ENCODE data around the gene GPX4. TPM values are rescaled to one million over a fixed set of nuclear protein-coding genes. Genes with fewer than 3 reads are reported as not detected.

GPX4 gene
- total and polyA plus RNA-seq, 2 of the 13 experiments (the other 11 are each of a cell fraction or from before 2014, with no cell fraction given): 535 to 613 TPM

DNA sequence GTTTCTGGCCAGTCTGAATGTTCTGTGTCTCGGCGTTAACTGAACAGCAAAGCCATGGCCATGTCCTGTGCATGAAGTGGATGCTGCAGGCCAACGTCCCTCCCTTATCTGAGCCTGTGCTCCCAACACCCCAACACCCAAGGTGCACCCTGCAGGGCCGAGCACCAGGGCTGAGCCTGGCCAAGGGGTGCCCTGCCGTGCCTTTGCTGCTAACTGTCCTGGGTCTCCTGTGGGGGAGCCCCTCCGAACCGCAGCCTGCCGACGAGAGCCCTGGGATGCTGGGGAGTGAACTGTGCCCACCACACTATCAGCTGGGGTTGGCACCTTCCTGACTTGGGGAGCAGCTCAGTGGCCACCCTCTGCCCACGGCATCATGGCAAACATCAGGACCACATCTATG is 17.6 kb downstream of the GPX4 start (continued):
- TF ChIP-seq, protein P1, sequence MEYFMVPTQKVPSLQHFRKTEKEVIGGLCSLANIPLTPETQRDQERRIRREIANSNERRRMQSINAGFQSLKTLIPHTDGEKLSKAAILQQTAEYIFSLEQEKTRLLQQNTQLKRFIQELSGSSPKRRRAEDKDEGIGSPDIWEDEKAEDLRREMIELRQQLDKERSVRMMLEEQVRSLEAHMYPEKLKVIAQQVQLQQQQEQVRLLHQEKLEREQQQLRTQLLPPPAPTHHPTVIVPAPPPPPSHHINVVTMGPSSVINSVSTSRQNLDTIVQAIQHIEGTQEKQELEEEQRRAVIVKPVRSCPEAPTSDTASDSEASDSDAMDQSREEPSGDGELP (IDR thresholded peaks at IDR 0.05; ENCODE audit: borderline replicate concordance, low read depth): no peak
- TF ChIP-seq XRCC5 (optimal IDR thresholded peaks at IDR 0.05; ENCODE audit: low read length) (no peak), ZNF143 (CRISPR knock-in tag; IDR thresholded peaks at IDR 0.05) (no peak)

DNA sequence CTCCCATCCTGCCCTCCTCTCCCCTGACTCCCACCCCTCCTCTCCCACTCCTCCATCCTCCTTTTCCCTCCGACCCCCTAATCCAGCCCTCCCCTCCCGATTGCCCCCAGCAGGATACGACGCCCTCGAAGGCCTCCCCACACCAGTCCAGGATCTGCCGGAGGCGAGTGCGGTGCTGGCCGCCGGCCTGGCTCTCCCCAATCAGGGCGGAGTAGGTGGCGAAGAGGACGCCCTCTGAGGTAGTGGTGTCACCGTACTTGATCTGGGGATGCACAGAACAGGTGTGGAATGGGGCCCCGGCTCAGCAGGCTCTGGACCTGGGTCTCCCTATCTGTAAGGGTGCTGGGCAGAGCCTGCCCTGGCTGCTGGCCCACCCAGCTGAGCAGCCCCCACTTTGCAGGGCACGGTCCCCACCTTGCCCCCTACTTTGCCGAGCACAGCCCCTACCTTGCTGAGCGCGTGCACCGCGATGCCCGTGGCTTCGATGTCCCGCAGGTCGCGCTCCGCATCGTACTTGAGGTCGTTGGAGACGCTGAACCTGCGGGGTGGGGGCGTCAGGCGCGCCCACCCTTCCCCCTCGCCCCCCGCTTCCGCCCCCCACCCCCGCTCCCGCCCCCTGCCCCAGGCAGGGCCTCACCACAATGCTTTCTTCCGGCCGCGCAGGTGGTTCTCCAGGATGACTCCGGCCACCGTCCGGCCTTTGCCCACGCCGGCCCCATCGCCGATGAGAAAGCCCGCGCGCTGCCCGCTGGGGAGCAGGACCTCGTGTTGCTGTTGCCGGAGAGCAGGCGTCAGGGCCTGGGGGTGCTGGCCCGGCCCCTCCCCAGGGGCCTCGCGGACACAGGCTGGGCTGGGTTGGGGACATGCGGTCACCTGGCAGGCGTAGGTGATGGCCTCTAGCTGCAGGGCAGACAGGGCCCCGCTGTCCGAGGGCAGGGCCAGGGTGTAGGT is 18.5 kb downstream of the GPX4 start:
- DNase-seq (ENCODE audit: low spot score) (no peak), ATAC-seq (no peak), FAIRE-seq (no peak)
- H3K4me3 ChIP-seq (replicated peaks in 1 of 3; ENCODE audit: insufficient read depth in 1 of 3, low read depth in 2 of 3, low read length in 3 of 3): no peak overlapping the region
- H2AFZ ChIP-seq (ENCODE audit: low read length): no peak overlapping the region
- H3K4me1 ChIP-seq (ENCODE audit: insufficient read depth, low read length): no peaks in the 10 kb centered on the region
- WGBS (ENCODE audit: low lambda C conversion rate): 96% methylated on average over 56 of the region's 63 CpGs
- no peaks in the 10 kb centered on the region; a peak in 1 of 5 replicates for H3K27me3 ChIP-seq (ENCODE audit: control insufficient read depth in 1 of 2, insufficient read depth in 2 of 2, low read length in 2 of 2)
- no peaks in the 10 kb centered on the region for H3K79me2 ChIP-seq (ENCODE audit: insufficient read depth, low read length)
- H3K9ac ChIP-seq (ENCODE audit: insufficient read depth, low read depth, low read length): no peak overlapping the region
- no TSS peak for BruUV-seq (replicated peaks)
- intact Hi-C loops (cut with micrococcal nuclease; ENCODE audit: unreplicated experiment): no loop called here
- POLR2A ChIA-PET: interaction anchor here (1.2 kb wide), 1 partner anchor 8 kb away, joined by 5 read pairs; no protein-coding TSS in a partner anchor
- CTCF ChIA-PET (ENCODE audit: low intra/inter-chr PET ratio, low total read pairs): no interaction called here
- in situ Hi-C loops (cut with HindIII; ENCODE audit: extremely low pct_ligation_motif_present, low pct_unique_long_range_greater_than_20kb): no loop called here
- no peaks in the 10 kb centered on the region for H4K20me1 ChIP-seq (ENCODE audit: insufficient read depth, low read length)
- no peak overlapping the region for H3K27ac ChIP-seq (ENCODE audit: extremely low read length, insufficient read depth, low read length)
- TF ChIP-seq, protein P2, sequence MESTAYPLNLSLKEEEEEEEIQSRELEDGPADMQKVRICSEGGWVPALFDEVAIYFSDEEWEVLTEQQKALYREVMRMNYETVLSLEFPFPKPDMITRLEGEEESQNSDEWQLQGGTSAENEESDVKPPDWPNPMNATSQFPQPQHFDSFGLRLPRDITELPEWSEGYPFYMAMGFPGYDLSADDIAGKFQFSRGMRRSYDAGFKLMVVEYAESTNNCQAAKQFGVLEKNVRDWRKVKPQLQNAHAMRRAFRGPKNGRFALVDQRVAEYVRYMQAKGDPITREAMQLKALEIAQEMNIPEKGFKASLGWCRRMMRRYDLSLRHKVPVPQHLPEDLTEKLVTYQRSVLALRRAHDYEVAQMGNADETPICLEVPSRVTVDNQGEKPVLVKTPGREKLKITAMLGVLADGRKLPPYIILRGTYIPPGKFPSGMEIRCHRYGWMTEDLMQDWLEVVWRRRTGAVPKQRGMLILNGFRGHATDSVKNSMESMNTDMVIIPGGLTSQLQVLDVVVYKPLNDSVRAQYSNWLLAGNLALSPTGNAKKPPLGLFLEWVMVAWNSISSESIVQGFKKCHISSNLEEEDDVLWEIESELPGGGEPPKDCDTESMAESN (CRISPR knock-in tag; conservative IDR thresholded peaks at IDR 0.05): no peak
- TF ChIP-seq ZBTB7B (CRISPR knock-in tag; IDR thresholded peaks at IDR 0.05) (no peak), ZNF317 (CRISPR knock-in tag; IDR thresholded peaks at IDR 0.05) (no peak), ZFP41 (CRISPR knock-in tag; IDR thresholded peaks at IDR 0.05; ENCODE audit: borderline replicate concordance) (no peak), YY1 (IDR thresholded peaks at IDR 0.05; ENCODE audit: insufficient read depth, insufficient replicate concordance, low read depth, low read length) (no peak), ZNF709 (CRISPR knock-in tag; IDR thresholded peaks at IDR 0.05) (no peak), TRIM24 (CRISPR knock-in tag; IDR thresholded peaks at IDR 0.05) (no peak), SNAI1 (CRISPR knock-in tag; IDR thresholded peaks at IDR 0.05; ENCODE audit: borderline replicate concordance) (no peak), GATA4 (IDR thresholded peaks at IDR 0.05; ENCODE audit: borderline replicate concordance, low read depth) (no peak), ZNF850 (CRISPR knock-in tag; conservative IDR thresholded peaks at IDR 0.05) (no peak)
- TF ChIP-seq, protein P3, sequence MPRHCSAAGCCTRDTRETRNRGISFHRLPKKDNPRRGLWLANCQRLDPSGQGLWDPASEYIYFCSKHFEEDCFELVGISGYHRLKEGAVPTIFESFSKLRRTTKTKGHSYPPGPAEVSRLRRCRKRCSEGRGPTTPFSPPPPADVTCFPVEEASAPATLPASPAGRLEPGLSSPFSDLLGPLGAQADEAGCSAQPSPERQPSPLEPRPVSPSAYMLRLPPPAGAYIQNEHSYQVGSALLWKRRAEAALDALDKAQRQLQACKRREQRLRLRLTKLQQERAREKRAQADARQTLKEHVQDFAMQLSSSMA (CRISPR knock-in tag; IDR thresholded peaks at IDR 0.05): no peak
- TF ChIP-seq, protein P4, sequence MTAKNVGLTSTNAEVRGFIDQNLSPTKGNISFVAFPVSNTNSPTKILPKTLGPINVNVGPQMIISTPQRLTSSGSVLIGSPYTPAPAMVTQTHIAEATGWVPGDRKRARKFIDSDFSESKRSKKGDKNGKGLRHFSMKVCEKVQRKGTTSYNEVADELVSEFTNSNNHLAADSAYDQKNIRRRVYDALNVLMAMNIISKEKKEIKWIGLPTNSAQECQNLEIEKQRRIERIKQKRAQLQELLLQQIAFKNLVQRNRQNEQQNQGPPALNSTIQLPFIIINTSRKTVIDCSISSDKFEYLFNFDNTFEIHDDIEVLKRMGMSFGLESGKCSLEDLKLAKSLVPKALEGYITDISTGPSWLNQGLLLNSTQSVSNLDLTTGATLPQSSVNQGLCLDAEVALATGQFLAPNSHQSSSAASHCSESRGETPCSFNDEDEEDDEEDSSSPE (CRISPR knock-in tag; IDR thresholded peaks at IDR 0.05): no peak
- H3K36me3 ChIP-seq (replicated peaks in 1 of 2; ENCODE audit: control insufficient read depth in 1 of 2, insufficient read depth in 2 of 2, low read length in 2 of 2): peaks cover 25 to 49% of the 10 kb centered on the region in 2 experiments; a peak in 4 of 5 replicates
- no peaks in the 10 kb centered on the region for H3K9me3 ChIP-seq (ENCODE audit: low read length)
- H3K4me2 ChIP-seq (ENCODE audit: low read depth, low read length): no peak overlapping the region
